PC-3 (cell line): ENCODE data around the gene ASXL1. TPM values are rescaled to one million over a fixed set of nuclear protein-coding genes. Genes with fewer than 3 reads are reported as not detected.

Experiments used
- ATAC-seq: fragments of 200-7000 bp; cut with Tn5 transposase; 2 replicates; pipeline ENCODE4 v1.9.1; 2020; ENCODE audit warnings: mild to moderate bottlenecking, moderate library complexity
- BruUV-seq: library from RNA; stranded (reverse); fragments of 400-500 nt; replicated peaks from 2 replicates; lab custom pipeline; 2021; lab: Mats Ljungman, UMichigan
- CTCF ChIA-PET: fragments of 300-600 bp; sonication (Branson Sonifier 250); formaldehyde crosslinking; loops from one replicate; lab custom pipeline; 2022; ENCODE audit warnings: antibody characterized with exemption; lab: Charles Lee
- POLR2A ChIA-PET: fragments of 300-600 bp; sonication (Branson Sonifier 250); formaldehyde crosslinking; loops from one replicate; lab custom pipeline; 2022; ENCODE audit warnings: antibody characterized with exemption; ENCODE audit not compliant: unreplicated experiment; lab: Charles Lee
- DNase-seq: peaks from one replicate; pipeline ENCODE4 v3.0.0-alpha.2; 2015
- H2AFZ ChIP-seq: fragments of 300-600 bp; sonication (generic); 2 replicates; pipeline ENCODE4 v1.6.0; 2016; ENCODE audit warnings: antibody characterized with exemption, low read length
- H3F3A ChIP-seq: fragments of 300-600 bp; sonication (generic); one replicate; pipeline ENCODE4 v1.6.0; 2017; ENCODE audit warnings: antibody characterized with exemption, low read length, control low read depth, mild to moderate bottlenecking; ENCODE audit not compliant: unreplicated experiment
- H3K27ac ChIP-seq: fragments of 300-600 bp; sonication (generic); 2 replicates; pipeline ENCODE4 v1.5.1; 2016; ENCODE audit warnings: mild to moderate bottlenecking, low read length
- H3K27me3 ChIP-seq: fragments of 300-600 bp; sonication (generic); 2 replicates; pipeline ENCODE4 v1.6.1; 2016; ENCODE audit warnings: low read length, mixed read lengths
- H3K36me3 ChIP-seq: fragments of 300-600 bp; sonication (generic); 2 replicates; pipeline ENCODE4 v1.6.1; 2016; ENCODE audit warnings: low read depth, mixed run types, low read length, mixed read lengths
- H3K4me1 ChIP-seq: fragments of 300-600 bp; sonication (generic); 2 replicates; pipeline ENCODE4 v1.5.1; 2016; ENCODE audit warnings: low read length; ENCODE audit not compliant: insufficient read depth
- H3K4me2 ChIP-seq: fragments of 300-600 bp; sonication (generic); 2 replicates; pipeline ENCODE4 v1.6.0; 2016; ENCODE audit warnings: low read length
- H3K4me3 ChIP-seq: fragments of 300-600 bp; sonication (generic); 2 replicates; pipeline ENCODE4 v1.5.1; 2016; ENCODE audit warnings: mild to moderate bottlenecking, low read length, mixed read lengths
- H3K79me2 ChIP-seq: fragments of 300-600 bp; sonication (generic); 2 replicates; pipeline ENCODE4 v1.6.1; 2017; ENCODE audit warnings: low read length, mixed read lengths
- H3K9ac ChIP-seq: fragments of 300-600 bp; sonication (generic); 2 replicates; pipeline ENCODE4 v1.6.0; 2016; ENCODE audit warnings: mild to moderate bottlenecking, low read length
- H3K9me2 ChIP-seq: fragments of 300-600 bp; sonication (generic); replicated peaks from 2 replicates; pipeline ENCODE4 v1.6.1; 2016; ENCODE audit warnings: mixed run types, low read length, mixed read lengths
- H3K9me3 ChIP-seq: fragments of 300-600 bp; sonication (generic); 2 replicates; pipeline ENCODE4 v1.6.1; 2016; ENCODE audit warnings: low read length, mixed read lengths
- H4K20me1 ChIP-seq: fragments of 300-600 bp; sonication (generic); 2 replicates; pipeline ENCODE4 v1.6.1; 2016; ENCODE audit warnings: low read length, mixed read lengths
- EZH2 ChIP-seq: fragments of 300-600 bp; sonication (generic); IDR thresholded peaks from one replicate; pipeline ENCODE4 v1.6.1; 2017; ENCODE audit warnings: antibody characterized with exemption, mild to moderate bottlenecking, low read length; ENCODE audit not compliant: unreplicated experiment
- EZH2phosphoT487 ChIP-seq: fragments of 300-600 bp; sonication (generic); IDR thresholded peaks from 2 replicates; pipeline ENCODE4 v1.6.1; 2018; ENCODE audit warnings: mild to moderate bottlenecking, antibody characterized with exemption, low read length, borderline replicate concordance
- intact Hi-C: fragments of 100-400 bp; cut with micrococcal nuclease; formaldehyde crosslinking; loops from 2 replicates; pipeline ENCODE4 v1.9.0; 2023
- total RNA-seq: library from RNA; depleted of rRNA; stranded (reverse); fragments of >200 nt; gene quantifications from 2 replicates; pipeline ENCODE4 v1.2.3, GENCODE V29; 2014
- TF ChIP-seq, protein P1 (sequence below): fragments of 300-600 bp; sonication (generic); conservative IDR thresholded peaks from 2 replicates; pipeline ENCODE4 v1.5.1; 2017; ENCODE audit warnings: antibody characterized with exemption, low read depth, mild to moderate bottlenecking, low read length

The ASXL1 gene
- total RNA-seq, 1 experiment from 2014 or later = 42.8 TPM

DNA sequence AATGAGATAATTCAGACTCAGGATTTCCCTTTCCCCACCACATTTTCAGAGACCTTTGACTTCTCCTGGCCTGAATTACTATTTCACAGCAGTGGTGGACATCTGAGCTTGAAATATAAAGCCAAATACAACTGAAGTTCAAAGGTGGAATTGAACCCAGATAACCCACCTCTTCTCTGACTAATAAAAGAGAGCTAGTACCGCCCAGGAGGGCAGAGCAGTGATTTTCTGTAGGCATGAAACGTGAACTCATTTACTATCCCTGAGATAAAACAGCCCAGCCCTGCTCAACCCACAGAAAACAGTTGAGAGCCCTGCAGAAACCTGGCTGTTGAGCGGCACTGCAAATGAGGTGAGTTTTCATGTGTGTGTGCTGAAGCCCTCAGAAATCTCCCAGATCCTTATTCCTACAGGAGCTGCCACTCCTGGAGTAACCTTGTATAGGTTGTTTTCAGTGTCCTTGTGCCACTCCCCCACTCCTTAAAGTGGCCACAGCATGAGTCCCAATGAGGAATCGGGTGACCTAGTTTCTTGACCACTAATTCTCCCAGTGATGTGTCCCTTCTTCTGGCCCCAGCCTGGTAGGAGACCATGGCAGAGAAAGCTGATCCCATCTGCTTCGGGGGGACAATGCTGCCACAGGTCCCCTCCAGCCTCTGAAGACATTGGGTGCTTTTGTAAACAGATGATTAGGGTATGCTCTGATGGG, 127.8 kb downstream of the ASXL1 start:
- ATAC-seq = no peak
- CTCF ChIA-PET = no interaction called here

DNA sequence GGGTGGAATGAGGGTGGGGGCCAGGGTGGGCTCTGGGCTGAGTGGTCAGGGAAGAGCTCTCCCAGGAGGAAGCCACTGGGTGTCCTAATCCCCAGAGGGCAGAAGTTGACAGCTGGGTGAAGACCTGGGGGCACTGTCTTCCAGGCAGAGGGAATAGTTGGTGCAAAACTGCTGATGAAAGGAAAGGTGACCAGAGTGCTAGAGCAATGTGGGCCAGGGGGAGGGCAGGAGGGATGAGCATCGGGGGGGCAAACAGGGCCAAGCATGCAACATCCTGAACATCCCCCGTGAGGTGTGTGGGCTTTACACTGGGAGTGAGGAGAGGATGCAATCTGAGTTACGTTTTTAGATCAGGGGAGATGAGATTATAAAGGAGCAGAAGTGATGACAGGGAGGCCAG, 129.2 kb downstream of the ASXL1 start:
- no peak overlapping the region for H3K4me3 ChIP-seq

More for the DNA sequence above, 127.8 kb downstream of the ASXL1 start:
- Histone ChIP-seq H3K36me3 (no peaks in the 10 kb centered on the region), H3K27ac (no peak overlapping the region), H4K20me1 (no peaks in the 10 kb centered on the region), H3K79me2 (peaks cover 7% of the 10 kb centered on the region), H3K9ac (no peak overlapping the region), H3K27me3 (no peaks in the 10 kb centered on the region), H3K9me3 (no peaks in the 10 kb centered on the region), H2AFZ (peak overlapping the region; percentile 95), H3K4me1 (peaks cover 11% of the 10 kb centered on the region), H3K4me3 (no peak overlapping the region), H3F3A (no peaks in the 10 kb centered on the region), H3K9me2 (no peaks in the 10 kb centered on the region), H3K4me2 (peak overlapping the region; percentile 100)
- POLR2A ChIA-PET = interaction anchor here (0.6 kb wide), 1 partner anchor 288 kb away, joined by 28 read pairs; no protein-coding TSS in a partner anchor
- TF ChIP-seq, protein P1, sequence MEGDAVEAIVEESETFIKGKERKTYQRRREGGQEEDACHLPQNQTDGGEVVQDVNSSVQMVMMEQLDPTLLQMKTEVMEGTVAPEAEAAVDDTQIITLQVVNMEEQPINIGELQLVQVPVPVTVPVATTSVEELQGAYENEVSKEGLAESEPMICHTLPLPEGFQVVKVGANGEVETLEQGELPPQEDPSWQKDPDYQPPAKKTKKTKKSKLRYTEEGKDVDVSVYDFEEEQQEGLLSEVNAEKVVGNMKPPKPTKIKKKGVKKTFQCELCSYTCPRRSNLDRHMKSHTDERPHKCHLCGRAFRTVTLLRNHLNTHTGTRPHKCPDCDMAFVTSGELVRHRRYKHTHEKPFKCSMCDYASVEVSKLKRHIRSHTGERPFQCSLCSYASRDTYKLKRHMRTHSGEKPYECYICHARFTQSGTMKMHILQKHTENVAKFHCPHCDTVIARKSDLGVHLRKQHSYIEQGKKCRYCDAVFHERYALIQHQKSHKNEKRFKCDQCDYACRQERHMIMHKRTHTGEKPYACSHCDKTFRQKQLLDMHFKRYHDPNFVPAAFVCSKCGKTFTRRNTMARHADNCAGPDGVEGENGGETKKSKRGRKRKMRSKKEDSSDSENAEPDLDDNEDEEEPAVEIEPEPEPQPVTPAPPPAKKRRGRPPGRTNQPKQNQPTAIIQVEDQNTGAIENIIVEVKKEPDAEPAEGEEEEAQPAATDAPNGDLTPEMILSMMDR = no peak
- TF ChIP-seq EZH2phosphoT487 (no peak), EZH2 (no peak)
- DNase-seq = no peak
- no TSS peak for BruUV-seq
- intact Hi-C loops = no loop called here

More for the DNA sequence above, 129.2 kb downstream of the ASXL1 start:
- Histone ChIP-seq H3K9me3 (no peaks in the 10 kb centered on the region), H3F3A (no peaks in the 10 kb centered on the region), H3K4me2 (no peak overlapping the region), H3K27ac (no peak overlapping the region), H3K4me1 (peaks cover 11% of the 10 kb centered on the region), H3K9ac (no peak overlapping the region), H3K9me2 (no peaks in the 10 kb centered on the region), H3K36me3 (no peaks in the 10 kb centered on the region), H4K20me1 (no peaks in the 10 kb centered on the region), H3K79me2 (peaks cover 3% of the 10 kb centered on the region; the same call in 1 of the 2 replicates), H3K27me3 (no peaks in the 10 kb centered on the region), H2AFZ (no peak overlapping the region)
- TF ChIP-seq EZH2 (no peak), EZH2phosphoT487 (no peak)
- TF ChIP-seq, protein P1 = no peak
- CTCF ChIA-PET = no interaction called here
- POLR2A ChIA-PET = no interaction called here
- intact Hi-C loops = no loop called here
- ATAC-seq (no peak), DNase-seq (no peak)
- no TSS peak for BruUV-seq
